RWPE1 (cell line): ENCODE measurements around the gene FAM171A1.

Source experiments
- CTCF ChIA-PET: fragments of 350-600 bp; sonication (Branson Sonifier 250); formaldehyde crosslinking; extraction: SDS; loops from one replicate; lab custom pipeline; 2021; lab: Yijun Ruan, JAX
- POLR2A ChIA-PET: fragments of 400-600 bp; formaldehyde crosslinking; extraction: SDS; loops from one replicate; lab custom pipeline; 2020; ENCODE audit warnings: antibody characterized with exemption; ENCODE audit not compliant: low non-redundant PET; lab: Yijun Ruan, JAX
- DNase-seq: peaks from one replicate; pipeline ENCODE4 v3.0.0; 2012; ENCODE audit warnings: low spot score
- H3K27ac ChIP-seq: fragments of 450-650 bp; 2 replicates; pipeline ENCODE4 v1.5.1; 2017
- CTCF ChIP-seq: fragments of 450-650 bp; conservative IDR thresholded peaks from 2 replicates; pipeline ENCODE4 v1.5.1; 2017; ENCODE audit warnings: low read depth, mild to moderate bottlenecking

FAM171A1 gene

GRCh38 chr10:15244635-15245197 lies 126.4 kb downstream of the FAM171A1 start:
- no peak for DNase-seq
- no peak for TF ChIP-seq CTCF
- POLR2A ChIA-PET: no interaction called here
- H3K27ac ChIP-seq: no peak overlapping the region
- CTCF ChIA-PET: interaction anchor here (0.6 kb wide), 1 partner anchor 19 kb away, joined by 5 read pairs; no protein-coding TSS in a partner anchor

GRCh38 chr10:15242261-15242840 lies 128.7 kb downstream of the FAM171A1 start:
- DNase-seq: no peak
- ChIA-PET POLR2A (no interaction called here), CTCF (no interaction called here)
- H3K27ac ChIP-seq: no peak overlapping the region
- TF ChIP-seq CTCF: no peak

- no peak for TF ChIP-seq CTCF
- DNase-seq: no peak
- no peak overlapping the region for H3K27ac ChIP-seq
- CTCF ChIA-PET: interaction anchor here (0.7 kb wide), 1 partner anchor 23 kb away, joined by 4 read pairs; no protein-coding TSS in a partner anchor
- POLR2A ChIA-PET: no interaction called here
Observed at GRCh38 chr10:15241306-15241705, 129.8 kb downstream of the FAM171A1 start.

- ChIA-PET CTCF (interaction anchor here (0.7 kb wide), 1 partner anchor 20 kb away, joined by 3 read pairs; no protein-coding TSS in a partner anchor), POLR2A (no interaction called here)
- no peak for TF ChIP-seq CTCF
- no peak overlapping the region for H3K27ac ChIP-seq
- no peak for DNase-seq
Observed at GRCh38 chr10:15238555-15239335, 132.3 kb downstream of the FAM171A1 start.

GRCh38 chr10:15237351-15237750 lies 133.7 kb downstream of the FAM171A1 start:
- TF ChIP-seq CTCF: no peak
- DNase-seq: peak; percentile 22
- ChIA-PET POLR2A (no interaction called here), CTCF (no interaction called here)
- H3K27ac ChIP-seq: no peak overlapping the region

- POLR2A ChIA-PET: no interaction called here
- CTCF ChIA-PET: no interaction called here
- no peak for DNase-seq
- TF ChIP-seq CTCF: no peak
- no peak overlapping the region for H3K27ac ChIP-seq
Observed at GRCh38 chr10:15236340-15236739, 134.7 kb downstream of the FAM171A1 start.
